Upper lobe of right lung (tissue), 1 donor: ENCODE data around the gene LMLN. TPM values are rescaled to one million over a fixed set of nuclear protein-coding genes. Genes with fewer than 3 reads are reported as not detected.

Source experiments
- ATAC-seq: fragments of 200-7000 bp; cut with Tn5 transposase; one replicate; pipeline ENCODE4 v1.9.1; 2020; ENCODE audit warnings: mild to moderate bottlenecking, moderate library complexity
- DNase-seq: peaks from one replicate; pipeline ENCODE4 v3.0.0-alpha.2; 2020
- H3K27ac ChIP-seq: fragments of 200-600 bp; one replicate; pipeline ENCODE4 v1.8.0; 2022
- H3K27me3 ChIP-seq: fragments of 200-600 bp; one replicate; pipeline ENCODE4 v1.8.0; 2022; ENCODE audit warnings: mild to moderate bottlenecking
- H3K36me3 ChIP-seq: fragments of 200-600 bp; one replicate; pipeline ENCODE4 v1.8.0; 2022
- H3K4me1 ChIP-seq: fragments of 200-600 bp; one replicate; pipeline ENCODE4 v1.8.0; 2022
- H3K4me3 ChIP-seq: fragments of 200-600 bp; one replicate; pipeline ENCODE4 v1.8.0; 2022; ENCODE audit warnings: mild to moderate bottlenecking
- H3K9me3 ChIP-seq: fragments of 200-600 bp; one replicate; pipeline ENCODE4 v1.8.0; 2022
- intact Hi-C: fragments of 100-400 bp; cut with DNase I; formaldehyde crosslinking; loops from one replicate; pipeline ENCODE4 v1.11.0; 2022
- total RNA-seq: library from RNA; stranded (reverse); fragmentation: NEBNext Ultra II Directional; extraction: Animal tissue kit (Norgen Biotek cat#: 25700); gene quantifications from one replicate; pipeline ENCODE4 v1.2.1, GENCODE V29; 2021
- TF ChIP-seq, protein P1 (sequence below): fragments of 200-600 bp; IDR thresholded peaks from one replicate; pipeline ENCODE4 v1.8.0; 2022; ENCODE audit warnings: antibody characterized with exemption
- donor health status: DM: no; HTN: yes; CAD: no; lungs with severe emphysema.

The LMLN gene
- total RNA-seq, 1 donor from 2014 or later = 7.3 TPM

DNA sequence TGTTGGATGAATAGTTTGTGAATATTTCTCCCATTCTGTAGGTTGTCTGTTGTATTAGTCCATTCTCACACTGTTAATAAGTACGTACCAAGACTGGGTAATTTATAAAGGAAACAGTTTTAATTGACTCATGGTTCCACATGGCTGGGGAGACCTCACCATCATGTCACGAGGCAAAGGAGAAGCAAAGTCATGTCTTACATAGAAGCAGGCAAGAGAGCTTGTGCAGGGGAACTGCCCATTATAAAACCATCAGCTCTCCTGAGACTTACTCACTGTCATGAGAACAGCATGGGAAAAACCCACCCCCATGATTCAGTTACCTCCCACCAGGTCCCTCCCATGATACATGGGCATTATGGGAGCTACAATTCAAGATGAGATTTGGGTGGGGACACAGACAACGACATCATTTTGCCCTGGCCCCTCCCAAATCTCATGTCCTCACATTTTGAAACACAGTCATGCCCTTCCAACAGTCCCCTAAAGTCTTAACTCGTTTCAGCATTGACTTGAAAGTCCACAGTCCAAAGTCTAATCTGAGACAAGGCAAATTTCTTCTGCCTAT is 133.2 kb downstream of the LMLN start:
- TF ChIP-seq, protein P1, sequence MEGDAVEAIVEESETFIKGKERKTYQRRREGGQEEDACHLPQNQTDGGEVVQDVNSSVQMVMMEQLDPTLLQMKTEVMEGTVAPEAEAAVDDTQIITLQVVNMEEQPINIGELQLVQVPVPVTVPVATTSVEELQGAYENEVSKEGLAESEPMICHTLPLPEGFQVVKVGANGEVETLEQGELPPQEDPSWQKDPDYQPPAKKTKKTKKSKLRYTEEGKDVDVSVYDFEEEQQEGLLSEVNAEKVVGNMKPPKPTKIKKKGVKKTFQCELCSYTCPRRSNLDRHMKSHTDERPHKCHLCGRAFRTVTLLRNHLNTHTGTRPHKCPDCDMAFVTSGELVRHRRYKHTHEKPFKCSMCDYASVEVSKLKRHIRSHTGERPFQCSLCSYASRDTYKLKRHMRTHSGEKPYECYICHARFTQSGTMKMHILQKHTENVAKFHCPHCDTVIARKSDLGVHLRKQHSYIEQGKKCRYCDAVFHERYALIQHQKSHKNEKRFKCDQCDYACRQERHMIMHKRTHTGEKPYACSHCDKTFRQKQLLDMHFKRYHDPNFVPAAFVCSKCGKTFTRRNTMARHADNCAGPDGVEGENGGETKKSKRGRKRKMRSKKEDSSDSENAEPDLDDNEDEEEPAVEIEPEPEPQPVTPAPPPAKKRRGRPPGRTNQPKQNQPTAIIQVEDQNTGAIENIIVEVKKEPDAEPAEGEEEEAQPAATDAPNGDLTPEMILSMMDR = no peak
- H3K27me3 ChIP-seq = peaks cover 44% of the 10 kb centered on the region

More for the DNA sequence above, 133.2 kb downstream of the LMLN start:
- intact Hi-C loops = no loop called here
- no peaks in the 10 kb centered on the region for H3K36me3 ChIP-seq
- H3K4me3 ChIP-seq = no peak overlapping the region
- H3K27ac ChIP-seq = no peak overlapping the region
- DNase-seq = no peak
- no peak for ATAC-seq
- no peaks in the 10 kb centered on the region for H3K4me1 ChIP-seq
- H3K9me3 ChIP-seq = no peaks in the 10 kb centered on the region

Other genes with a start within 250 kb of the LMLN start
- gene RUBCN, start 223.3 kb upstream of the LMLN start, total RNA-seq = 35.2 TPM
- gene FYTTD1, start 210.3 kb upstream of the LMLN start, total RNA-seq = 46.8 TPM
- gene LRCH3, start 169.0 kb upstream of the LMLN start, total RNA-seq = 43.5 TPM
- 723 TPM for gene RPL35A, start 10.0 kb upstream of the LMLN start, total RNA-seq